Measurements from ENCODE around the gene PGA4. TPM values are rescaled to one million over a fixed set of nuclear protein-coding genes. Genes with fewer than 3 reads are reported as not detected.

Gene PGA4
- total and polyA plus RNA-seq, 7 experiments from 2014 or later = 1.9 TPM; not detected in 6

- POLR2A ChIA-PET = no interaction called here
- H3K9me3 Mint-ChIP-seq = no peaks in the 10 kb centered on the region
- Histone ChIP-seq H3K36me3 (ENCODE audit: control insufficient read depth in 2 of 3, insufficient read depth in 3 of 3, low read length in 3 of 3) (no peaks in the 10 kb centered on the region), H3K4me3 (ENCODE audit: low read length) (no peak overlapping the region), H3K27me3 (ENCODE audit: control insufficient read depth in 2 of 2, insufficient read depth in 2 of 2, low read length in 2 of 2) (no peaks in the 10 kb centered on the region), H3K4me1 (ENCODE audit: control insufficient read depth in 2 of 2, insufficient read depth in 2 of 2, low read length in 2 of 2) (no peaks in the 10 kb centered on the region), H3K9me3 (ENCODE audit: control insufficient read depth in 2 of 3, low read length in 3 of 3) (no peaks in the 10 kb centered on the region), H3K27ac (ENCODE audit: low read depth, low read length) (no peak overlapping the region)
- H3K36me3 Mint-ChIP-seq = no peaks in the 10 kb centered on the region
- H3K4me1 Mint-ChIP-seq = peaks cover 0 to 3% (median 0%) of the 10 kb centered on the region in 7 donors
- CTCF ChIA-PET = interaction anchor here (0.6 to 1.5 kb wide), 6 partner anchors 50 to 181 kb away, joined by 3 to 8 read pairs (median 3); no protein-coding TSS in a partner anchor
- peaks cover 0 to 4% (median 0%) of the 10 kb centered on the region in 5 donors for H3K27me3 Mint-ChIP-seq
- ATAC-seq (peak; percentile 85), DNase-seq (peak; percentile 7 to 72 (median 47))
- no peak overlapping the region for H3K27ac Mint-ChIP-seq
- intact Hi-C loops (cut with micrococcal nuclease) = loop anchor here (1.0 kb wide), 2 partner anchors 40 to 131 kb away; no protein-coding TSS in a partner anchor
- no peak overlapping the region for H3K4me3 Mint-ChIP-seq
Measured at GRCh38 chr11:61254403-61255025, 32.4 kb downstream of the PGA4 start.

GRCh38 chr11:61256710-61257482 is 34.7 kb downstream of the PGA4 start:
- intact Hi-C loops (cut with micrococcal nuclease) = no loop called here
- Mint-ChIP-seq H3K9me3 (no peaks in the 10 kb centered on the region), H3K4me3 (no peak overlapping the region), H3K36me3 (no peaks in the 10 kb centered on the region), H3K4me1 (peaks cover 0 to 3% (median 0%) of the 10 kb centered on the region in 7 donors), H3K27ac (no peak overlapping the region), H3K27me3 (peaks cover 0 to 3% (median 0%) of the 10 kb centered on the region in 5 donors)
- Histone ChIP-seq H3K4me3 (ENCODE audit: low read length) (no peak overlapping the region), H3K36me3 (ENCODE audit: control insufficient read depth in 2 of 3, insufficient read depth in 3 of 3, low read length in 3 of 3) (no peaks in the 10 kb centered on the region), H3K4me1 (ENCODE audit: control insufficient read depth in 2 of 2, insufficient read depth in 2 of 2, low read length in 2 of 2) (no peaks in the 10 kb centered on the region), H3K27me3 (ENCODE audit: control insufficient read depth in 2 of 2, insufficient read depth in 2 of 2, low read length in 2 of 2) (no peaks in the 10 kb centered on the region), H3K9me3 (ENCODE audit: control insufficient read depth in 2 of 3, low read length in 3 of 3) (no peaks in the 10 kb centered on the region), H3K27ac (ENCODE audit: low read depth, low read length) (no peak overlapping the region)
- no peak for DNase-seq
- ChIA-PET CTCF (interaction anchor here (0.8 kb wide), 1 partner anchor 406 kb away, joined by 8 read pairs; no protein-coding TSS in a partner anchor), POLR2A (no interaction called here)
- peak; percentile 60 for ATAC-seq

GRCh38 chr11:61258546-61258945 is 36.4 kb downstream of the PGA4 start:
- Histone ChIP-seq H3K9me3 (ENCODE audit: control insufficient read depth in 2 of 3, low read length in 3 of 3) (no peaks in the 10 kb centered on the region), H3K4me1 (ENCODE audit: control insufficient read depth in 2 of 2, insufficient read depth in 2 of 2, low read length in 2 of 2) (no peaks in the 10 kb centered on the region), H3K4me3 (ENCODE audit: low read length) (no peak overlapping the region), H3K36me3 (ENCODE audit: control insufficient read depth in 2 of 3, insufficient read depth in 3 of 3, low read length in 3 of 3) (no peaks in the 10 kb centered on the region), H3K27me3 (ENCODE audit: control insufficient read depth in 2 of 2, insufficient read depth in 2 of 2, low read length in 2 of 2) (no peaks in the 10 kb centered on the region), H3K27ac (ENCODE audit: low read depth, low read length) (no peak overlapping the region)
- no peaks in the 10 kb centered on the region for H3K27me3 Mint-ChIP-seq
- peaks cover 0 to 1% (median 0%) of the 10 kb centered on the region in 7 donors for H3K4me1 Mint-ChIP-seq
- H3K4me3 Mint-ChIP-seq = no peak overlapping the region
- CTCF ChIA-PET = interaction anchor here (1.0 kb wide), 1 partner anchor 127 kb away, joined by 4 read pairs; no protein-coding TSS in a partner anchor
- H3K9me3 Mint-ChIP-seq = no peaks in the 10 kb centered on the region
- POLR2A ChIA-PET = no interaction called here
- H3K36me3 Mint-ChIP-seq = no peaks in the 10 kb centered on the region
- no peak for ATAC-seq
- no peak overlapping the region for H3K27ac Mint-ChIP-seq
- intact Hi-C loops (cut with micrococcal nuclease) = no loop called here
- no peak for DNase-seq

GRCh38 chr11:61259363-61259762 is 37.2 kb downstream of the PGA4 start:
- ChIA-PET POLR2A (no interaction called here), CTCF (interaction anchor here (0.7 to 1.0 kb wide), 2 partner anchors 126 to 486 kb away, joined by 3 to 4 read pairs; no protein-coding TSS in a partner anchor)
- H3K4me1 ChIP-seq (ENCODE audit: control insufficient read depth in 2 of 2, insufficient read depth in 2 of 2, low read length in 2 of 2) = no peaks in the 10 kb centered on the region

GRCh38 chr11:61264371-61264770 is 42.2 kb downstream of the PGA4 start:
- Mint-ChIP-seq H3K27ac (no peak overlapping the region), H3K27me3 (no peaks in the 10 kb centered on the region), H3K4me1 (no peaks in the 10 kb centered on the region), H3K9me3 (no peaks in the 10 kb centered on the region), H3K4me3 (no peak overlapping the region), H3K36me3 (no peaks in the 10 kb centered on the region)
- intact Hi-C loops (cut with micrococcal nuclease) = no loop called here
- ChIA-PET CTCF (no interaction called here), POLR2A (no interaction called here)
- Histone ChIP-seq H3K27me3 (ENCODE audit: control insufficient read depth in 2 of 2, insufficient read depth in 2 of 2, low read length in 2 of 2) (no peaks in the 10 kb centered on the region), H3K4me1 (ENCODE audit: control insufficient read depth in 2 of 2, insufficient read depth in 2 of 2, low read length in 2 of 2) (no peaks in the 10 kb centered on the region), H3K4me3 (ENCODE audit: low read length) (no peak overlapping the region), H3K27ac (ENCODE audit: low read depth, low read length) (no peak overlapping the region), H3K36me3 (ENCODE audit: control insufficient read depth in 2 of 3, insufficient read depth in 3 of 3, low read length in 3 of 3) (no peaks in the 10 kb centered on the region), H3K9me3 (ENCODE audit: control insufficient read depth in 2 of 3, low read length in 3 of 3) (no peaks in the 10 kb centered on the region)
- DNase-seq = no peak
- ATAC-seq = no peak

More at GRCh38 chr11:61259363-61259762, 37.2 kb downstream of the PGA4 start:
- H3K27ac Mint-ChIP-seq = no peak overlapping the region
- ATAC-seq (no peak), DNase-seq (no peak)
- Histone ChIP-seq H3K9me3 (ENCODE audit: control insufficient read depth in 2 of 3, low read length in 3 of 3) (no peaks in the 10 kb centered on the region), H3K27me3 (ENCODE audit: control insufficient read depth in 2 of 2, insufficient read depth in 2 of 2, low read length in 2 of 2) (no peaks in the 10 kb centered on the region), H3K27ac (ENCODE audit: low read depth, low read length) (no peak overlapping the region), H3K4me3 (ENCODE audit: low read length) (no peak overlapping the region), H3K36me3 (ENCODE audit: control insufficient read depth in 2 of 3, insufficient read depth in 3 of 3, low read length in 3 of 3) (no peaks in the 10 kb centered on the region)
- H3K27me3 Mint-ChIP-seq = no peaks in the 10 kb centered on the region
- no peaks in the 10 kb centered on the region for H3K9me3 Mint-ChIP-seq
- no peaks in the 10 kb centered on the region for H3K36me3 Mint-ChIP-seq
- H3K4me3 Mint-ChIP-seq = no peak overlapping the region
- H3K4me1 Mint-ChIP-seq = peaks cover 0 to 1% (median 0%) of the 10 kb centered on the region in 7 donors
- intact Hi-C loops (cut with micrococcal nuclease) = no loop called here

- POLR2A ChIA-PET = no interaction called here
- H3K4me3 Mint-ChIP-seq = no peak overlapping the region
- H3K36me3 Mint-ChIP-seq = no peaks in the 10 kb centered on the region
- H3K27ac Mint-ChIP-seq = no peak overlapping the region
- no peaks in the 10 kb centered on the region for H3K36me3 ChIP-seq (ENCODE audit: control insufficient read depth in 2 of 3, insufficient read depth in 3 of 3, low read length in 3 of 3)
- no peak overlapping the region for H3K27ac ChIP-seq (ENCODE audit: low read depth, low read length)
- no peak overlapping the region for H3K4me3 ChIP-seq (ENCODE audit: low read length)
- H3K4me1 ChIP-seq (ENCODE audit: control insufficient read depth in 2 of 2, insufficient read depth in 2 of 2, low read length in 2 of 2) = no peaks in the 10 kb centered on the region
- CTCF ChIA-PET = no interaction called here
- no peak for ATAC-seq
- H3K27me3 Mint-ChIP-seq = no peaks in the 10 kb centered on the region
- no peaks in the 10 kb centered on the region for H3K27me3 ChIP-seq (ENCODE audit: control insufficient read depth in 2 of 2, insufficient read depth in 2 of 2, low read length in 2 of 2)
- intact Hi-C loops (cut with micrococcal nuclease) = no loop called here
- H3K4me1 Mint-ChIP-seq = no peaks in the 10 kb centered on the region
- no peaks in the 10 kb centered on the region for H3K9me3 ChIP-seq (ENCODE audit: control insufficient read depth in 2 of 3, low read length in 3 of 3)
- no peaks in the 10 kb centered on the region for H3K9me3 Mint-ChIP-seq
- DNase-seq = no peak
Measured at GRCh38 chr11:61264795-61265194, 42.6 kb downstream of the PGA4 start.
